Kidney tubule cell (primary cell): ENCODE measurements around the gene ADAMTS7.
A peak's percentile ranks its signal among the peaks of the same experiment; 100 is the strongest.
"Not testable (repeated sequence)": the region's sequence is repeated elsewhere in the genome, so short reads cannot be mapped to it uniquely, and the experiment has no call there.

Experiments
- DNase-seq: peaks from one replicate; pipeline ENCODE4 v3.0.0-alpha.2; 2018; ENCODE audit warnings: low spot score

The ADAMTS7 gene

DNA sequence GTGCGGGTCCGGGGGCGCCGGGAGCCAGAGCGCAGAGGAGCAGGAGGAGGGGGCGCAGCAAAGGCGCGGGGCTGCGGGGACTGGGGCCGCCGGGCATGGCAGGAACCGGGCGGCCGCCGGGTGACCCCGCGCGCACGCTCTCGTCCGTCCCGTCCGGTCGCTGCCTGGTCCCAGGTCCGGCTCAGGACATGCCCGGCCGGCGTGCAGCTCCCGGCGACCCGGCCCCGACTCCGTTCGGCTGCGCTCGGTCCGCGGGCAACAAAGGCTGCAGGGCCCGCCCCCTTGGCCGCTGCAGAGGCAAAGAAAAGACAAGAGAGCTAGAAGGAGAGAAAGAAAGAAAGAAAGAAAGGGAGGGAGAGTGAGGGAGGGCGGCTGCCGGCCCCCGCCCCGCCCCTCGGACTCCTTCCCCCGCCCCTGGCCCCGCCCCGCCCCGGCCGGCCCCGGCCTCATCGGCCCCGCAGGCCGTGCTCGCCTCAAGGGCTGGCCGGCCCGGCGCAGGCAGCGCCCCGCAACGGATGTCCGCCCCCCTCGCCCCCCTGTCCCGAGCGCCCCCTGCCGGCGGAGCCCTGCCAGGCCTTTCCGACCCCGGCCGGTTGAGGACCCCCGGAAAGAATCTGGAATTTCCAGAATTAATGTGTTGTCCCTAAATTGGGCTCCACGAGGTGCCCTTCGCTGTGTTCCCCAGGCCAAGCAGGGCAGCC lies at the start of gene ADAMTS7:
Gene ADAMTS7, minus strand, starts transcription at position 341 of the 701 bp plus-strand sequence. Its CDS starts 244 bp downstream, at position 97.
- DNase-seq = peak; percentile 68

GRCh38 chr15:78859971-78860719 lies 48.9 kb upstream of the ADAMTS7 start:
- DNase-seq = peak; percentile 88

DNA sequence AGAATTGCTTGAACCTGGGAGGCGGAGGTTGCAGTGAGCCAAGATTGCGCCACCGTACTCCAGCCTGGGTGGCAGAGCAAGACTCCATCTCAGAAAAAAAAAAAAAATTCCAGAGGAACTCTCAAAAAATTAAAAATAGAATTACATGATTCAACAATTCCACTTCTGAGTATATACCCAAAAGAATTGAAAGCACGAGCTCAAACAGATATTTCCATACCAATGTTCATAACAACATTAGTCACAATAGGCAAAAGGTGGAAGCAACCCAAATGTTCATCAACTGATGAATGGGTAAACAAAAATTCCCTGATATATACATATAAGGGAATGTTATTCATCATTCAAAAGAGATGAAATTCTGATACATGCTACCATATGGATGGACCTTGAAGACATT lies 44.5 kb upstream of the ADAMTS7 start:
- no peak for DNase-seq

GRCh38 chr15:78854833-78855372 lies 43.6 kb upstream of the ADAMTS7 start:
- DNase-seq = no peak

GRCh38 chr15:78853500-78853899 lies 42.2 kb upstream of the ADAMTS7 start:
- DNase-seq = no peak

- DNase-seq = no peak
Measured at GRCh38 chr15:78850941-78851755, 39.9 kb upstream of the ADAMTS7 start.

GRCh38 chr15:78850352-78850751 lies 39.1 kb upstream of the ADAMTS7 start:
- no peak for DNase-seq

DNA sequence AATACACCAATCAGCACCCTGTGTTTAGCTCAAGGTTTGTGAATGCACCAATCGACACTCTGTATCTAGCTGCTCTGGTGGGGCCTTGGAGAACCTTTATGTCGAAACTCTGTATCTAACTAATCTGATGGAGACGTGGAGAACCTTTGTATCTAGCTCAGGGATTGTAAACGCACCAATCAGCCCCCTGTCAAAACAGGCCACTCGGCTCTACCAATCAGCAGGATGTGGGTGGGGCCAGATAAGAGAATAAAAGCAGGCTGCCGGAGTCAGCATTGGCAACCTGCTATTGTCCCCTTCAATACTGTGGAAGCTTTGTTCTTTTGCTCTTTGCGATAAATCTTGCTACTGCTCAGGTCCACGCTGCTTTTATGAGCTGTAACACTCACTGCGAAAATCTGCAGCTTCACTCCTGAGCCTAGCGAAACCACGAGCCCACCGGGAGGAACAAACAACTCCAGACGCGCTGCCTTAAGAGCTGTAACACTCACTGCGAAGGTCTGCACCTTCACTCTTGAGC lies 36.2 kb upstream of the ADAMTS7 start:
- DNase-seq = not testable (repeated sequence)

- DNase-seq = not testable (repeated sequence)
Measured at GRCh38 chr15:78846906-78847305, 35.6 kb upstream of the ADAMTS7 start.

DNA sequence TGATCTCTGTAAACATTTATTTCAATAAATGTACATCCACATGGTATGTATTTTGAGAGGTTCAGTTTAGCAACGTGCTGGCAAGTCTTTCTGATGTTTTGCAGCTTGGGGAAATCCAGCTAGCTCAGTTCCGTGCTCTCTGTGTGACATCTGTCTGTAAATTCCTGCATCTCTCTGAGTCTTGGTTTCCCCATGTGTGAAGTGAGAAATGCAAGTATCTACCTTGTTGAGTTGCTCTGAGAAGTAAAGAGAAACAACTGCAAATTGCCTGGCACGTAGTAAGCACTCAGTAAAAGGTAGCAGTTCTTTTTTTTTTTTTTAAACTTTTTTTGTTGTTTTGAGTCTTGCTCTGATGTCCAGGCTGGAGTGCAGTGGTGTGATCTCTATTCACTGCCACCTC lies 31.3 kb upstream of the ADAMTS7 start:
- no peak for DNase-seq

DNA sequence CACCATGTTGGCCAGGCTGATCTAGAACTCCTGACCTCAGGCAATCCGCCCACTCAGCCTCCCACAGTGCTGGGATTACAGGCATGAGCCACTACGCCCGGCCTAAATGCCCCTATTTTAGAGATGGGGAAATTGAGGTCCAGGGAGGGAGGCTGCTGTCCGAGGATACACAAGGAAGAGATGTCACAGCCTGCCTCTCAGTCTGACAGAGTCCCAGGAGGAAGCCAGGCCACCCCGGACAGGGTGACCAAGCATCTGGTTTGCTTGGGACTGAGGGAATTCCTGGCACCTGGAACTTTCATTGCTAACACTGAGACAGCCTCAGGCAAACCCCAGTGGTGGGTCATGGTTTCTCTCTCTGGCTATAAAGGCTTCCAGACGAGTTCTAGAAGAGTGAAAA lies 30.6 kb upstream of the ADAMTS7 start:
- no peak for DNase-seq

GRCh38 chr15:78841376-78841706 lies 30.1 kb upstream of the ADAMTS7 start:
- no peak for DNase-seq

DNA sequence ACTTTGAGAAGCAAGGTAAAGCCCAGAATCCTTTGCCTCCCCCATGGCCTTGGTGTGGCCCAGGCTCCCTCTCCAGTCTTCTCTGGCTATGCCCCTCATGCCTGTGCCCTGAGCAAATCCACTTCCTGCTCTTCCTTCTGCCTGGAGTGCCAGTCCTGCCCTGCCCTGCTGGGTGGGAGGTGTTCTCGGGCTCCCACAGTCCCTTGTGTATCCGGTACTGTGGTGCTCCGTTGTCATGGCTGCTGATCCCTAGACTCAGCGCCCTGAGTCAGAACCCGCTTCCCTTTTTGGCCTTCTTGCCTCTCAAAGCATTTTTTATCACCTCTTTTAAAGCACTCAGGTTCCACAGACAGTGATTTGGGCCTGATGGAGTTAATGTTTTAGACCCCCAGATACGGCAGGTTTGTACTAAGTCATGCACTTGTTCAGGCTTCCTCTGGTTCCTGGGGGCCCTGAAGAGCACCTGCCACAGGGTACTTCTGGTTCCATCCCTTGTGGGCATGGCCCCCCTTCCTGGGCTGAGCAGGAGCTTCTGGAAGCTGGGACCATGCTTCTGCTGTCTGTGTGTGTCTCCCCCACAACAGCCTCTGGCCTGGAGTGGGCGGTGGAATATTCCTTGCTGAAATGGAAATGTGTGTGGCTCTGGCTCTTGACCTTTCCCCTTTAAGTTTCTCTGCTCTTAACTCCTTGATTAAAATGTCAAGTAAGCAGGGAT lies 29.6 kb upstream of the ADAMTS7 start:
- DNase-seq = peak; percentile 13

DNA sequence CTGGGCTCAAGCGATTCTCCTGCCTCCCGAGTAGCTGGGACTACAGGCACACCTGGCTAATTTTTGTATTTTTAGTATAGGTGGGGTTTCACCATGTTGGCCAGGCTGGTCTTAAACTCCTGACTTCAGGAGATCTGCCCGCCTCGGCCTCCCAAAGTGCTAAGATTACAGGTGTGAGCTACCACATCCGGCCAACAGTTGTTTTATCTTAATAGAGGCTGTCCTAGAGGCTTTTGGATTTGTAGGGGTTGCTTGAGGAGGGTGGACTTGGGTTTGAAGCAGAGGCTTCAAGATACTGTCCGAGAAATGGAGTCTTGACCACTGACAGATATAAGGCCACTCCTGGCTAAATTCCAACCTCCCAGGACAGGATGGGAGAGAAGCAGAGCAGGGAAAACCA lies 27.9 kb upstream of the ADAMTS7 start:
- DNase-seq = not testable (repeated sequence)

GRCh38 chr15:78838489-78838888 lies 27.2 kb upstream of the ADAMTS7 start:
- no peak for DNase-seq

GRCh38 chr15:78837543-78837942 lies 26.3 kb upstream of the ADAMTS7 start:
- DNase-seq = no peak

- DNase-seq = no peak
Measured at GRCh38 chr15:78837131-78837530, 25.9 kb upstream of the ADAMTS7 start.

- DNase-seq = no peak
Measured at GRCh38 chr15:78836333-78836732, 25.1 kb upstream of the ADAMTS7 start.

GRCh38 chr15:78831229-78832207 lies 20.3 kb upstream of the ADAMTS7 start:
- DNase-seq = no peak

- DNase-seq = no peak
Measured at GRCh38 chr15:78830514-78831228, 19.4 kb upstream of the ADAMTS7 start.
